IPS-18a (cell line): ENCODE results near the gene ZFAND2B.
A peak's percentile ranks its signal among the peaks of the same experiment; 100 is the strongest.

Experiments
- H3K27ac ChIP-seq: one replicate; pipeline ENCODE4 v1.5.1; 2013; ENCODE audit warnings: low read length
- H3K27me3 ChIP-seq: one replicate; pipeline ENCODE4 v1.6.1; 2013; ENCODE audit warnings: mild to moderate bottlenecking, low read length; ENCODE audit not compliant: control insufficient read depth, insufficient read depth
- H3K36me3 ChIP-seq: one replicate; pipeline ENCODE4 v1.6.1; 2013; ENCODE audit warnings: low read depth, low read length; ENCODE audit not compliant: control insufficient read depth
- H3K4me1 ChIP-seq: one replicate; pipeline ENCODE4 v1.6.1; 2013; ENCODE audit warnings: low read depth, low read length; ENCODE audit not compliant: control insufficient read depth
- H3K4me3 ChIP-seq: one replicate; pipeline ENCODE4 v1.5.1; 2013; ENCODE audit warnings: low read length
- H3K9ac ChIP-seq: one replicate; pipeline ENCODE4 v1.6.1; 2013; ENCODE audit warnings: mild to moderate bottlenecking, low read length, moderate library complexity
- H3K9me3 ChIP-seq: one replicate; pipeline ENCODE4 v1.6.1; 2013; ENCODE audit warnings: low read depth, low read length; ENCODE audit not compliant: control insufficient read depth

ZFAND2B gene, protein sequence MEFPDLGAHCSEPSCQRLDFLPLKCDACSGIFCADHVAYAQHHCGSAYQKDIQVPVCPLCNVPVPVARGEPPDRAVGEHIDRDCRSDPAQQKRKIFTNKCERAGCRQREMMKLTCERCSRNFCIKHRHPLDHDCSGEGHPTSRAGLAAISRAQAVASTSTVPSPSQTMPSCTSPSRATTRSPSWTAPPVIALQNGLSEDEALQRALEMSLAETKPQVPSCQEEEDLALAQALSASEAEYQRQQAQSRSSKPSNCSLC

DNA sequence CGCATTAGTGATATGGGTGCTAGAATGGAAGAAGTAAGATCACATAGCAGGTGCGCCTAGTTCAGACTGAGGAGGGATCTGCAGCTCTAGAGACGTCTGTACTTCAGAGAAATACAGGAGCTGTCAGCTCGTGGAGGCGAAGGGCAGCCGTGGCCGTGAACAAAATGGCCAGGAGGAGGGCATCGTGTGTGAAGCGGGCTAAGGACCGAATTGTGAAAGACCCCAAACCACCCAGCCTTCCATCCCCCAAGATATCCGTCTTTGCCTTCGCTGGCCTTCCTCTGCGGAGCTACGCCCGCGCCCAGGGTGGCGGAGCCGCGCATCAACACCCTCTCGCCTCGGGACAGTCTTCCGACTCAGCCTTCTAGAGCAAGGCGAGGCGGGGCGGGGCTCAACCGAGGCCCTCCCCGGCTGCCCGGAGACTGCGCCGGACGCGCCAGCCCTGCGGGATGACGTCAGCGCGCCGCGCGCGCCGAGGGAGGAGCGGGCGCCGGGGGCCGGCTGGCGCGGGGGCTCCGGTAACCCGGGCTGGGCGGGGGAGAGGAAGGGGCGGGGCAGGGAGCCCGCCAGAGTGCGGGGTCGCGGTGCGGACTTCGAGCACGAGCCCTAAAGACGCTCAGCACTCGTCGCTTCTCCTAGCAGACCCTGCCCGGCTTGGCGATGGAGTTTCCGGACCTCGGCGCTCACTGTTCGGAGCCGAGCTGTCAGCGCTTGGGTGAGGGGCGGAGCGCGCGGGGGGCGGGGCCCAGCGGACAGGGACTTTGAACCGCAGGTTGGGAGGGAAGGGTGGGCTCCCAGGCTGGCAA, at the start of gene ZFAND2B:
TSS of gene ZFAND2B (plus strand) at position 455 of the 806 bp plus-strand sequence. CDS start at position 661, 206 bp downstream.
- Histone ChIP-seq H3K27me3 (no peaks in the 10 kb centered on the region), H3K36me3 (peaks cover 26% of the 10 kb centered on the region), H3K9me3 (no peaks in the 10 kb centered on the region), H3K4me3 (peak within 1 kb of the TSS; percentile 71), H3K27ac (no peak within 1 kb of the TSS), H3K4me1 (peaks cover 3% of the 10 kb centered on the region), H3K9ac (peak within 1 kb of the TSS; percentile 29)

GRCh38 chr2:219157396-219157795, 49.2 kb upstream of the ZFAND2B start:
- peaks cover 9% of the 10 kb centered on the region for H3K36me3 ChIP-seq
- H3K9ac ChIP-seq = no peak overlapping the region
- no peak overlapping the region for H3K27ac ChIP-seq
- no peaks in the 10 kb centered on the region for H3K9me3 ChIP-seq
- peaks cover 9% of the 10 kb centered on the region for H3K4me1 ChIP-seq
- no peaks in the 10 kb centered on the region for H3K27me3 ChIP-seq
- H3K4me3 ChIP-seq = no peak overlapping the region

- Histone ChIP-seq H3K9ac (no peak overlapping the region), H3K4me1 (peaks cover 9% of the 10 kb centered on the region), H3K4me3 (no peak overlapping the region), H3K9me3 (no peaks in the 10 kb centered on the region), H3K36me3 (peaks cover 9% of the 10 kb centered on the region), H3K27me3 (no peaks in the 10 kb centered on the region), H3K27ac (no peak overlapping the region)
Measured at GRCh38 chr2:219158025-219158424, 48.6 kb upstream of the ZFAND2B start.

DNA sequence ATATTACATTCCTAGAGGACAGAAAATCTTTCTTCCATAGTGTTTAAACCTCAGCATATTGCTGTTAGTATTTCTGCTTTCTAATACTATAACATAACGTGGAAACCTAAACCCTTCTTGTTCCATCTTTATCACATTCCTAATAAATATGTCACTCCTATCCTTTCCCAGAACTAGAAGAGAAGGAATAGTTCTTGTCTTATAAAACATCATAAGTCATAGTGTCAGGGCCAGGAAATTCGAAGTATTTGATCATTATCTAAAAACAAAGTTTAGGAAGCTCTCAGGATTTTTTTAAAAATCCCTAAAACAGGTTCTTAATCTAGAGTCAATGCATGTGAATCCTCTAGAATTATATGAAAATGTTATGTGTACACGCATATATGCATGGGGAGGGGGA, 48.0 kb upstream of the ZFAND2B start:
- peaks cover 9% of the 10 kb centered on the region for H3K36me3 ChIP-seq
- no peaks in the 10 kb centered on the region for H3K9me3 ChIP-seq
- H3K4me1 ChIP-seq = peaks cover 9% of the 10 kb centered on the region
- no peak overlapping the region for H3K9ac ChIP-seq
- no peaks in the 10 kb centered on the region for H3K27me3 ChIP-seq
- H3K27ac ChIP-seq = no peak overlapping the region
- no peak overlapping the region for H3K4me3 ChIP-seq

- H3K4me3 ChIP-seq = peak overlapping the region; percentile 67
- H3K27me3 ChIP-seq = no peaks in the 10 kb centered on the region
- peaks cover 9% of the 10 kb centered on the region for H3K4me1 ChIP-seq
- peak overlapping the region; percentile 59 for H3K9ac ChIP-seq
- no peak overlapping the region for H3K27ac ChIP-seq
- H3K36me3 ChIP-seq = peaks cover 5% of the 10 kb centered on the region
- no peaks in the 10 kb centered on the region for H3K9me3 ChIP-seq
Measured at GRCh38 chr2:219159771-219160185, 46.8 kb upstream of the ZFAND2B start.

DNA sequence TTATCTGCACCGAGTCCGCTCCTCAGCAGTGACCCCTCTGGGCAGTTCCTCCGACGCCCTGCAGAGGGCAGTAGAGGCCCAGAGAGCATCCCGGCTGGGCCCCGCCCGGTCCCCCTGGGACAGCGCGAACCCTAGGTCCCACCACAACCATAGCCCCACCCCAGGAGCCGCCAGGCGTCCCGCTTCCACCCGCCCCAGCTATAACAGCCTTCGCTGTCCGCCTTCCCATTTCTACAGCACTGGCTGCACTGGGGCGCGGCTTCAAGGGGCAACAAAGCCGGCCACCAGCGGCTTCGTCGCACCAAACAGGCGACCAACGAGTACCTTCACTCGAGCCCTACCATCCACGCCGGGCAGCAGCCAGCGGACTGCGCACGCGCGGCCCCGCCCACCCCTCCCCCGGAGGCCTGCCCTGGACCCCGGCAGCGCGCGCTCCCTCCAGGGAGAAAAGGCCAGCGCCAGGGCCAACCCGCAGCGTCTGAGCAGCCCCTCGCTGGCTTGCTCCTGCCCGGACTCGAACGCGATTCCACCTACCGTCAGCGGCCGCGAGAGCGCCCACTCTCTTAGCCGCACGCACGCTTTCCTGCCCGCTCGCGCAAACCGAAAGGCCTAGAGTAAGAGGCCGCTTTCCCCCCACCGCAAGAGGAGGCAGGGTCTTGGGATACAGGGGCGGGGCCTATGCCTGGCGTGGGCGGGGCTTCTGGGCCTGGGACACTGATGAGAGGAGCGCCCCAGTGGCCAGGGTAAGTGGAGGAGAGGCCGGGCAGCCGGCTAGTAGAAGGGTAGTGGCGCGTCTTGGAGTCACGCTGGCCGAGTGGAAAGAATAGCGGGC, 46.2 kb upstream of the ZFAND2B start, which contains the start of gene NHEJ1:
TSS of gene NHEJ1 (minus strand) at position 630 of the 832 bp plus-strand sequence. CDS start 2,453 bp downstream, outside the sequence.
- no peaks in the 10 kb centered on the region for H3K27me3 ChIP-seq
- H3K9ac ChIP-seq = peak within 1 kb of the TSS; percentile 59
- no peak within 1 kb of the TSS for H3K27ac ChIP-seq
- no peaks in the 10 kb centered on the region for H3K9me3 ChIP-seq
- peak within 1 kb of the TSS; percentile 67 for H3K4me3 ChIP-seq
- H3K4me1 ChIP-seq = peaks cover 9% of the 10 kb centered on the region
- H3K36me3 ChIP-seq = peaks cover 5% of the 10 kb centered on the region

DNA sequence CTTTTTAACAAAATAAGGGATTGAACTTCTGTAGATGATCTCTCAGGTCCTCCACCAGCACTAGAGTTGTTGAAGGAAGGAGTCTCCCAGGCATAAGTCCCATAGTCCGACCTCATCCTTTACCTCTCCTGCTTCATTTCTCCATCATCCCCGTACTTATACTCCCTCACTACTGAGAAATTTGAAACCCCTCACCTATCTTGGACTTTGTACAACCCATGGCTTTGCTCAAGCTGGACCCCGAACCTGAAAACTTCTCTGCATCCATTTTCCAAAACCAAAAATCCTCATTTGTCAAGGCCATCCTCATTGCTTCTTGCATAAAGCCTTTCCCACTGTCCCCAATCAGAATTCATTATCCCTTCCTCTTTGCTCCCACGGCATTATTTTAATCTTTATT, 45.5 kb upstream of the ZFAND2B start:
- H3K9ac ChIP-seq = no peak overlapping the region

DNA sequence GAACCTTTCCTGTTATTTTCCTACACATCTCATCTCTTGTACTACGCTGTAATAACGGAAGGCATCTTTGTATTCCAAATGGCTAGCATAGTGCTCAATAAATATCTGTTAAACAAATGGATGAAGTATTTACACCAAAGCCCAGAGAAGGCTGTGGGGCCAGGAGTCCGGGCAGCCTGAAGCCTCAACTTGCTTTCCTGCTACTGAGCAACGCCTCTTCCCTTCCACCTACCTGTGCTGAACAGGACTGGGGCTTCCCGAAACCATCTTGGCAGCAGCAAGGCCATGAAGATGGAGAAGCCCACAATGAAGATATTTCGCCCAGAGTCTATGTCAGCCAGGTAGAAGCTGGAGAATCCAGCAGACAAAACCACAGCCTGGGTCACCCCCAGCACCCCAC, 43.4 kb upstream of the ZFAND2B start:
- Histone ChIP-seq H3K36me3 (no peaks in the 10 kb centered on the region), H3K27me3 (no peaks in the 10 kb centered on the region), H3K4me1 (peaks cover 9% of the 10 kb centered on the region), H3K27ac (no peak overlapping the region), H3K4me3 (no peak overlapping the region), H3K9ac (no peak overlapping the region), H3K9me3 (no peaks in the 10 kb centered on the region)

More for the DNA sequence above, 45.5 kb upstream of the ZFAND2B start:
- H3K4me1 ChIP-seq = peaks cover 9% of the 10 kb centered on the region
- no peaks in the 10 kb centered on the region for H3K9me3 ChIP-seq
- peak overlapping the region; percentile 67 for H3K4me3 ChIP-seq
- H3K27me3 ChIP-seq = no peaks in the 10 kb centered on the region
- H3K36me3 ChIP-seq = peaks cover 5% of the 10 kb centered on the region
- no peak overlapping the region for H3K27ac ChIP-seq

- H3K4me1 ChIP-seq = peaks cover 5% of the 10 kb centered on the region
- H3K9ac ChIP-seq = no peak overlapping the region
- no peaks in the 10 kb centered on the region for H3K9me3 ChIP-seq
- H3K4me3 ChIP-seq = no peak overlapping the region
- H3K36me3 ChIP-seq = no peaks in the 10 kb centered on the region
- no peak overlapping the region for H3K27ac ChIP-seq
- no peaks in the 10 kb centered on the region for H3K27me3 ChIP-seq
Measured at GRCh38 chr2:219165058-219165911, 41.3 kb upstream of the ZFAND2B start.

GRCh38 chr2:219167997-219168396, 38.6 kb upstream of the ZFAND2B start:
- no peak overlapping the region for H3K4me3 ChIP-seq

More at GRCh38 chr2:219167997-219168396, 38.6 kb upstream of the ZFAND2B start:
- no peaks in the 10 kb centered on the region for H3K4me1 ChIP-seq
- no peak overlapping the region for H3K27ac ChIP-seq
- no peaks in the 10 kb centered on the region for H3K9me3 ChIP-seq
- no peak overlapping the region for H3K9ac ChIP-seq
- H3K27me3 ChIP-seq = no peaks in the 10 kb centered on the region
- H3K36me3 ChIP-seq = no peaks in the 10 kb centered on the region
